GM18909 (cell line): ENCODE results near the gene RASA3.
"Not testable (repeated sequence)": the region's sequence is repeated elsewhere in the genome, so short reads cannot be mapped to it uniquely, and the experiment has no call there.

Experiments
- ATAC-seq: cut with Tn5 transposase; IDR thresholded peaks from one replicate; pipeline ENCODE4 v1.9.1; 2021; ENCODE audit warnings: mild to moderate bottlenecking; ENCODE audit not compliant: unreplicated experiment, poor library complexity

The RASA3 gene

GRCh38 chr13:114128624-114129522, 3.5 kb downstream of the RASA3 start:
- ATAC-seq: peak; percentile 63

DNA sequence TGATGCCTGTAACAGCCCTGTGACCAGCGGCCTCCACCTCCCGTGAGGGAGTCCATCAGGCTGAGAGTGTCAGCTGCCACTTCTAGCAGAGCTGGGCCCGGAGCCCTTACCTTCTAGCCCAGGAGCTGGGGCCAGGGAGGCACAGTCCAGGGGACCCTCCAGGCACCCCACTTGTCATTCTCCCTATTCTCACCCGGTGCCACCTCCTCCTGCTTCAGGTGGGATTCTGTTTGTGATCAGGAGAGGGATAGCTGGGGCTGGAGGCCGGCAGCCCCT, 4.1 kb downstream of the RASA3 start:
- no peak for ATAC-seq

DNA sequence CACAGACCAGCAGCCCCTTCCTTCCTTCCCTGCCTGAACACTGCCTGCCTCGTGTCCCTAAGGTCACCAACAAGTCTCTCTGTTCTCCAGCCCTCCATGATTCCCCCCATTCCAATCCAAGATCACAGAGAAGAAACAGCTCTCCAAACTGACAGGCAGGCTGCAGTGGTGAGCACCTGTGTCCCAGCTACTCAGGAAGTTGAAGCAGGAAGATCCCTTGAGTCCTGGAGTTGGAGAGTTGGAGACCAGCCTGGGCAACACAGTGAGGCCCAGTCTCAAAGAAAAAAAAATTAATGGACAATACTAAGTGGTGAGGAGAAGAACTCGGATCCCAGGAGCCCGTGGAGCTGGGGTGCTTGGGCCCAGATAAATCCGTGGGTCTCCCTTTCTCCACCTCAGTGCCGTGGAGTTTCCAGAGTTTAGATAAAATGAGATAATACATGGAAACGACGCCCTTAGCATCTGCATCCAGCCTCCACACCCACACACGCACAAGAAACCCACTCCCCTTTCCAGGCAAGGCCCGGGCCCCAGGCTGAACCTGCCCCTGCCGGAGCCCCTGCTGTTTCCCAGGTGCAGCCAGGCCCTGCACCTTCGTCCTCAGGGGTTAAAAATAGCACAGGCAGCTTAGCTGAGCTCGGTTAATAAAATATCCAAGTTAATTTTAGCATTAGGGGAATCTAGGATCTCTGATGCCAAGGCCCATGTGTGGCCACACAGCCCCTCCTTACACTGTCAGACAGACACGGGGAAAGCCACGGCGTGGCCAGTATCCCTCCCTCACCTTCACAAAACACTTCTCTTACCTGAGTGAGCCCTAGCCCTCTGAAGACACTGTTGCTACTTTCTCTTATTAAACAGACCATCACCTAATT, 4.7 kb downstream of the RASA3 start:
- no peak for ATAC-seq

DNA sequence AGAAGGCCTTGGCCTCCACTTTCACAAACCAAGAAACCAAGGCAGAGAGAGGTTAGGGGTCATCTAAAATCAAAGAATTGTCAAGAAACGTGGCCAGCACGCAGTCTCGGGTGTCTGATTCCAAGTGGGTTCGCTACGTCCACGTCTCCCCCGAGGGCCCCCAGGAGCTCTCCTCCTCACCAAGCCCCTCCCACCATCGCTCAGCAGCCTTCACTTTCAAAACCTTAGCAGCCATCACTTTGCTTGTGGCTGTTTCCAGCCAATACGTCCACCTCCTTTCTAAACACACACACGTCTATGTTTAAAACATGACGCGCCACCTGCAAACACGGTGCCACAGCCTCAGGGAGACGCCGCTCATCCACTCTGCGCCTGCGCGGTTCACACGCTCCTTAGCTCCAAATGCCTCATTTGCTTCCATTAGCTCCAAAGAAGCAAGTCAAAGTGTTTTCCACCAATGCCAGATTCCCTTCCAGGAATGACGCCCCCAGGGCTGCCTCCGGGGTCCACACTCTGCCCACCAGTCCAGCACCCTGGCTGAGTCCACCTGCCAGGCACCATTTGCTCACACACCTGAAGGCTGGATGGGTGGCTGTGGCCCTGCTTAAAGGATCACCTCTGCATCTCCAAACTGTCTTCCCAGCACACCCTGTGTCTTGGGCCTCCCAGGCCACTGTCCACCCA, 5.5 kb downstream of the RASA3 start:
- no peak for ATAC-seq

DNA sequence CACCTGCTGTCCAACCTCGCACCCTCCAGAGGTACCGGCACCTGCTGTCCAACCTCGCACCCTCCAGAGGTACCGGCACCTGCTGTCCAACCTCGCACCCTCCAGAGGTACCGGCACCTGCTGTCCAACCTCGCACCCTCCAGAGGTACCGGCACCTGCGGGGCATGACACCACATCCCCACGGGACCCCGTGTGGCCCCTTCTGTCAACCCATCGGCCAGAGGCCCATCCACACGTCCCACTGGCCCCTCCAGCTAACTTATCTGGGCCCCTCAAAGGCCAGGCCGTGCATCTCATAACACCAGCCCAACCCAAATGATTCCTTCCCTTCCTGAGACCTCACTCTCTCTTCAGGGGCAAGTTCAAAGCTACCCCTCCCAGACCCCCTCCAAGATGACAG, 6.3 kb downstream of the RASA3 start:
- not testable (repeated sequence) for ATAC-seq

DNA sequence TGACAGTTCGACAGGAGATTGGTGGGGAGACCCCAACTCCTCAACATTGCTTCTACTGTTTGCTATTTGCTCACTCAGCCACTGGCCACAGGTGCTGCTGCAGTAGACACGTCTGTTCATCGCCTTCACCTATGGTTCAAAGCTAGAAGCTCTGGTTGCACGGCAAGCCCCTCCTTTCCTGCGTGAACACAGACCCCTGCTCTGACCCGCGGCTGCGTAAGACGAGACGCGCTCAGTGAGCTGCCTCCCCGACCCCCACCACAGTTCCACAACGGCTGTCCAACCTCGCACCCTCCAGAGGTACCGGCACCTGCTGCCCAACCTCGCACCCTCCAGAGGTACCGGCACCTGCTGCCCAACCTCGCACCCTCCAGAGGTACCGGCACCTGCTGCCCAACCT, 6.8 kb downstream of the RASA3 start:
- ATAC-seq: no peak

- ATAC-seq: no peak
Measured at GRCh38 chr13:114124921-114125320, 7.5 kb downstream of the RASA3 start.

- no peak for ATAC-seq
Measured at GRCh38 chr13:114124431-114124830, 8.0 kb downstream of the RASA3 start.

DNA sequence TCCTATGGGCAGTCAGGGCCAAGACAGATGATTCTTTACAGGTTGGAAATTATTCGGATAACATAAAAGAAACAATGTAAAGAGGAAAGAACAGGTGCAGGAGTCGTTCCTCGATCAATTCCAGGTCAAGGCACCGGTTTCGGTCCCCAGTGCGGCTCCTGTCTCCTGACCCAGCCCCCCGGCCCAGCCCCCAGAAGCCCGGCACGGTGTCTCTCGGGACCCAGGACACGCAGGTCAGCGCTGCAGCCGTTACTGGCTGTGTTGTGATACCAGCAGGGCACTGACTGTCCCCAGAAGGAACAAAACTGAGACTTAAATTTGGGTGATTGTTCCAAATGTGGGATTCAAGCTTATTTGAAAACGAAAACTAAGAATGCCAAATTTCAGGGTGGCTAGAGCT, 8.5 kb downstream of the RASA3 start:
- no peak for ATAC-seq

DNA sequence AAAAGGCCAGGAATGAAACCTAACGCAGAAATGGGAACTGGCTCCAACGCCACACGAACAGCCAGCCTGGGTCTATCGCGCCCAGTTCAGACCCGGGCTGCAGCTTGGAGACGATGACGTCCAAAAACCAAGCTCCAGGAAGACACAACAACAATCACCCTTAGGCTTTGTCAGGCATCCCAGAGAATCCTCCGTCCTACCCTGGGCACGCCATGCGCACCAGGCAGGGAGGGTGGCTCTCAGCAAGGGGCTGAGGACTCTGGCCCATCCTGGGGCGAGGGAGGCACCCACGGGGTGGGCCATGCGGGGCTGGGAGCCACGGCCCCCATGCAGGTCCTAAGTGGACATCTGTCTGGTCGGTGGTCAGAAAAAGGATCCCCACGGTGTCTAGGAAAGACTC, 9.0 kb downstream of the RASA3 start:
- ATAC-seq: no peak

- ATAC-seq: no peak
Measured at GRCh38 chr13:114122591-114123211, 9.7 kb downstream of the RASA3 start.

DNA sequence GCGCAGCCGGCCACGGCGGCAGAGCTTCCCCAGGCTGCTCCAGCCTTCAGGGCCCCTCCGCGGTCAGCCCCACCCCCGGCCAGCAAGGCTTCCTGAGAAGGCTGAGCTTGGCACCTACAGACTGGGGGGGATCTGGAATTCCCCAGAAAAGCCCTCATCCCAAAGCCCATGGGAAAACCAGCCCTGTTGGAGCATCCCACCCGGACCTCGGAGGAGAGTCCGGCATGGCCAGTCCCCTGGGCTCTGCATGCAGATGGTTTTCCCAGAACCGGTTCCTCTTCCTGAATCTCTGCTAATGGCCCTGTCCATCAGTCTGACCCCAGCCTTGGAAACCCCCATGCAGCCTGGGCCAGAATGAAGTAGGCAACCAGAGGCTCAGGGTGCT, 10.3 kb downstream of the RASA3 start:
- ATAC-seq: no peak

- no peak for ATAC-seq
Measured at GRCh38 chr13:114121496-114122126, 10.8 kb downstream of the RASA3 start.

DNA sequence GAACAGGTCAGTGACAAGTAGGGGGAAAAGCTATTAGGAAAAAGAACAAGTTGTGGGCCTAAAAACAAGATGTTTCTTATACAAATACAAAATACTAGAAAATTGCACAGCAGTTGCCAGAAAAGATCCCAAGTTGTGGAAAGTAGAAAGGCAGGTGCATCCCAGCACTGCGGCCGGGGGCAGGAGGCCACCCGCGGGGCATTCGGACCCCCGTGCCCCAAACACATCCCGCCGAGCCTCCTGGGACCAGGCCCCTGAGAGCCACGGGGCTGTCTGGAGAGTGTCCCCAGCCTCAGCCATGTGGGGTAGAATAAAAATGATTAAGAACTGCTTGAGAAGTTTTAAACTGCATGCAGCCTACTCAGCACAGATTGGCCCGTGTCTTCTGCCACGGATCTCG, 11.4 kb downstream of the RASA3 start:
- ATAC-seq: no peak

GRCh38 chr13:114120591-114121011, 11.8 kb downstream of the RASA3 start:
- ATAC-seq: no peak

- ATAC-seq: no peak
Measured at GRCh38 chr13:114119196-114119595, 13.2 kb downstream of the RASA3 start.

- ATAC-seq: peak; percentile 75
Measured at GRCh38 chr13:114118511-114119123, 13.8 kb downstream of the RASA3 start.

DNA sequence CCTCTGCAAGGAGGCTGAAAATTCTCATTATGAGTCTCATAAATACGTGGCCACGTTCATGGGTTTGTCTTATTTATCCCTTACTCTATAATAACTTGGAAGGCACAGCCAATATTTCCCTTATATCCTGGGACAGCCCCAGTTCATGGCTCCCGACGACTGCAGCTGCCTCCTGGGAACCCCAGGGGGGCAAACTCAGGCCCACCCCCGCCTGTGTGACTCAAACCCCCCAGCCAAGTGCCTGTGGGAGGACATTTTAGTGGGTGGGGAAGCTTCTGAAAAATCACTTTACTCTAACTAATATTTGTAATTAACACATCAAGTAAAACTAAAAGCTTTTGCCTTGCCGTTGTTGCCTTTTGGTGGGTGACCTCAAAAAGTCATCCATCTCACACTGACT, 14.3 kb downstream of the RASA3 start:
- ATAC-seq: no peak

- ATAC-seq: not testable (repeated sequence)
Measured at GRCh38 chr13:114117341-114117874, 15.0 kb downstream of the RASA3 start.
